Hematopoietic multipotent progenitor cell treated with erythropoietin and hydrocortisone succinate and interleukin-3 and kit ligand, for 6 days (in vitro differentiated cells): ENCODE data around the gene LGR6.

Source experiments
- DNase-seq: peaks from one replicate; pipeline ENCODE4 v3.0.0-alpha.2; 2015

LGR6 gene

DNA sequence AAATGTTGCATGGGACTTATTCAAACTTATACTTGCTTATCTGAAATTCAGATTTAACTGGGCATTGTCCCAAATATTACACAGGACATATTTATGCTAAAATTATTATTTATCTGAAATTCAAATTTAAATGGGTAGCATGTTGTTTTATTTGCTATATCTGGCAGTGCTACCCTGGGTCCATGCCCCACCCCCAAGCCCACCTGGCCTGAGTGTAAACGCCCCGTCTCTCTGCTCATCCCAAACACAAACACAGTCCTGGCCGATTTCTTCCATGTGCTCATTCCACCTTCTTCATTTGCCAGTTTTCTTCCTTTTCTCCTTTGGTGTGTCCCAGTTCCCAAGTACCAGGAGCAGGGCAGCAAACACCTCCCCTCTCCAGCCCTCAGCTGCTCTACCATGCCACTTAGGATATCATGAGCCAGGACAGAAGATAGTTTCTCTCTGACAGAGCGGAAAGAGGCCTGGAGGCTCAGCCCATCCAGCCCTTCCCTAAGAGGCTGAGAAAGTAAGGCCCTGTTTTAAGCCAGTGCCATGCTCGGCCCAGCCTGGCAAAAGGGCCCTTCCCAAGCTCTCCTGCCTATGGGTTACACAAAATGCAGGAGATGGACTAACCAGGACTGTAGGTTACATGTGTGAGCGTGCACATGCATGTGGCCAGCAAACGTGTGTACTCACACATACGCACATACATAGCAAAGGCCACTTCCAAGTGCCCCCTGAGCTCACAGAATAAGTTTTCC is 78.7 kb downstream of the LGR6 start:
- no peak for DNase-seq

GRCh38 chr1:202274611-202275010 is 81.0 kb downstream of the LGR6 start:
- peak; percentile 76 for DNase-seq

DNA sequence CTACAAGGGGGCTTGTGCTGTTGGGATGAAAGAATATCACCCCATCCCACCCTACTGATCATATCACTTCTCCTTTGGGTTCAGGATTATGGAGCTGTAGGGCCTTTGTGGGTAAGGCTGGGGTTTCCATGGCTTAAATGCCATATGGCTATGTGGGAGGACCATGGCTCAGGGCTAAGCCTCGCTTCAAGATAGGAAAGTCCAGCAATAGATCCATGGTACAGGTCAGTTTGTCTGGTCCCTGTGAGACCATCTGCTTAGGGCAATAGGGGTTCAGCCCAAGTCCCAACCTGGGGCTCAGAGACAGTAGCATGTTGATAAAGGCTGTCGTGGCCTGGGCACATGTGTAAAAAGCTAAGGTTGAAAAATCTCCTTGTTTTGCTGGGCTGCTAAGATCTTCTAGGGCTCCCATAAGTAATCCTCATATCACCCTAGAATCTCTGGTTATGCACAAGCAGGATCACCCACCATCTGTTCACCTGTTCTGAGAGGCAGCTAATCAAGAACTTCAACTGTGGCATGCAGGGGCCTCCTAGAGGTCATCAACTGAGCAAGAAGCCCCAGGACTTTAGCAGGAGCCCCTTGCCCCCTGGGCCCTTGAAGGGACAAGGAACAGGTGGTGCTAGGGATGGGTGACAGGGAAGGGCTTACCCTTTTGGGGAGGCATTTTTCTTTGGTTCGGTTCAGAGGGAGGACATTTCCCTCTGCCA is 81.6 kb downstream of the LGR6 start:
- no peak for DNase-seq

DNA sequence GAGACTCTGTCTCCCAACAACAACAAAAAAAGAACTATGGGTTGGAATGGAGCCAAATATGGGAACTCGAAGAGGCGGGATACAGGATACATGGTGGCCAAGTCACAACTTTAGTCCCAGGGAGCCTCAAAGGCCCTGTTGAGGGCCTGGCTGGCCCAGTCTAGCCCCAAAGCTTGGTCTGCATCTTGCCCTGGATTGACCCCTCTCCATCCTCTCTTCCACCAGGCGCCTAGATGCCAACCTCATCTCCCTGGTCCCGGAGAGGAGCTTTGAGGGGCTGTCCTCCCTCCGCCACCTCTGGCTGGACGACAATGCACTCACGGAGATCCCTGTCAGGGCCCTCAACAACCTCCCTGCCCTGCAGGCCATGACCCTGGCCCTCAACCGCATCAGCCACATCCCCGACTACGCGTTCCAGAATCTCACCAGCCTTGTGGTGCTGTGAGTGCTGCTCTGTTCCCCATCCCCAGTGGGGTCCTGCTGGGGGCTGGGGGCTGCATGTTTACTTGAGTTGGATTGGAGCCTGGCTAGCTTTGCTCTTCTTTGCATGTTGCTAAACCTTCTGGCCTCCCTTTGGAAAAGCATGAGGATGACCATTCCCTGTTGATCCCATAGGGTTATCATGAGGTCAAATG is 82.6 kb downstream of the LGR6 start:
- DNase-seq, result no peak

DNA sequence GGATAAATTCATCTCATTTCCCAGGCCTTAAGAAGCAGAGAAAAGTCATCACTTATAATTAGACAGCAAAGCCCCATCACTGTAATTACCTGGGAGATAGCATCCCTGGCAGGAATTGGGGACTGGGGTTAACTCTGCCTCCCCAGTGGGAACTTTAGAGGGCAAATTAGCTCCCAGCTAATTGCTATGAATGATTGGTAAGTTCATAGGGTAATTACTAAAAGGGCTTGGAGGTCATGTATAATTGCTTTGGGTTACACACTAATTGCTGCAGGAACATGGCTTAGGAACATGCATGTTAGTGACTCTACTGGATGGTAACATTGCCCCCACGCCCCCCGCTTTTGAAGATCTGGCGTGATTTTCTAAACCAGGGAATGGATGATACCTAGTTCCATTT is 83.3 kb downstream of the LGR6 start:
- DNase-seq, result no peak

DNA sequence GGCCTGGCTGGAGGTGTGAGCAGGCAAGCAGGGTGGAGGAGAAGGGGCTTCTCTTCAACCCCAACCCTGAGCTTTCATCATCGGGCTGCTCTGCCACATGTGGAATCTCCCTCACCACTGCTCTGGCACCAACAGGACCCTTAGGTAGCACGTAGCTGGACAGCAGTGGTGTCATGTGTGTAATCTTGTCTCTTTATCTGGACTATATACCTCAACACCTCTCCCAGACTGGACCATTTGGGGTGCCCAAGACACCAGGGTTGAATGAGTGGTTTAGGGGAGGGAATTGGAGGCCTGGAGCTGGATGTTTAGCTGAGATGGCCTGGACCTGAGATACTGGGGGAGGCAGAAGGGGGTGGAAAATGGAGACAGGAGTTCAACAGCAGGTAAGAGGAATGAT is 85.2 kb downstream of the LGR6 start:
- DNase-seq, result no peak

DNA sequence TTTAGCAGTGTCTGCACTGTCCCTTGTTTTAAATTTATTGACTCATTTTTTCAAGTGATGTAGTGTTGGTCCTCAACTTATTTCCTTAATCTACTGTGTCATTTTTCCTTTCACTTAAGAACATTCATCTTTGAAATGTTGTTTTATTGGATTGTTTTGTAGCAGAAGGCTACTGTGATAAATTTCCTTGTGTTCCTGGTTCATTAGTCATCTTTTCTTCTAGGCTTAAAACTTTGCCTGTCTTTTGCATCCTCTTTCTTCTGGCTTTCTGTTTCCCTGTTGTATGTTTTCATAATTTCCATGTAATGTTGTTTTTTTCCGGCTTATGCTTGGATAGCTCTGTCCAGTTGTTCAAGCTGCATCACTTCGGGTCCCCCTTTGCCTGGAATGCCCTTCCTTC is 86.2 kb downstream of the LGR6 start:
- no peak for DNase-seq

- DNase-seq, result no peak
Observed at GRCh38 chr1:202280595-202280994, 87.0 kb downstream of the LGR6 start.

- DNase-seq, result no peak
Observed at GRCh38 chr1:202281316-202282024, 87.9 kb downstream of the LGR6 start.

- no peak for DNase-seq
Observed at GRCh38 chr1:202282025-202282371, 88.4 kb downstream of the LGR6 start.

DNA sequence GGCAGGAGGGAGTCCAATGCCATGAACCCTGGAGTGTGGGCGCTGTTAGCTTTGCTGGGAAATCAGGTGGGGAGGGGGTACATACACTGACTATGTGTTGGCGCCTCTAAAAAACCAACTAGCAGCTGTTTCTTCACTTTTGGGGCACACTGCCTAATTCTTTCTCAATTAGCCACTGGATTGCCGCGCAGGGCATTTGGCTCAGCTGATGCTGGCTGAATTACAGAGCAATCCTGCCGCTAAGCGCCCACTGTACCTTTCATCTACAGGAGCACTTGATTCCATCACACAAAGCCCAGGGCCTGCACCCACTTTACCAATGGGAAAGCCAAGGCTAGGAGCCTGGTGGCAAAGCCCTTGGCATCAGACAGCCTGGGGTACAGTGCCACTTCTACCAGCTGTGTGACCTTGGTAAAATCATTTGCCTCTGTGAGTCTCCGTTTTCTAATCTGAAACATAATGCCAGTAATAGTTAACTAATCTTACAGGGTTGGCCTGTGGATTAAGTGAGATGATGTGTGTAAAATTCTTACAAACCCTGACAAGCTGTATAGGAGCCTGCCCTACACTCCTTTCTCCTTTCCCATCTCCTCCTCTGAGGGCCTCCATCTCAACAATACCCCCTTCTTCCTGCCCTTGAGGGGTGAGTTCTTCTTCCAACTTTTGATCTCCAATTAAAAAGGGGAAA is 89.1 kb downstream of the LGR6 start:
- no peak for DNase-seq

- no peak for DNase-seq
Observed at GRCh38 chr1:202283379-202283844, 89.8 kb downstream of the LGR6 start.

GRCh38 chr1:202283991-202284390 is 90.4 kb downstream of the LGR6 start:
- DNase-seq, result no peak

DNA sequence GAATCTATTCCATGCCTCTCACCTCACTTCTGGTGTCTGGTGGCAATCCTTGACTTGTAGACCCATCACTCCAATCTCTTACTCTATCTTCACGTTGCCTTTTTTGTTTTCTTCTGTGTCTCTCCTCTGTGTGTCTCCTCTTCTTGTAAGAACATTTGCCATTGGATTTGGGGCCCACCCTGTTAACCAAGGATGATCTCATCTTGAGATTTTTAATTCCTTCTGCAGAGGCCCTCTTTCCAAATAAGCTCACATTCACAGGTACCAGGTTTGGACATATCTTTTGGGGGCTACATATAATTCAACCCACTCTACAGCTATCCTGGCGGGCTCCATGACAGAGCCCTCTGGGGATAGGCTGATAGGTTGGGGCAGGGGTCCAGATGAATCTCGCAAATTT is 92.3 kb downstream of the LGR6 start:
- DNase-seq, result no peak

DNA sequence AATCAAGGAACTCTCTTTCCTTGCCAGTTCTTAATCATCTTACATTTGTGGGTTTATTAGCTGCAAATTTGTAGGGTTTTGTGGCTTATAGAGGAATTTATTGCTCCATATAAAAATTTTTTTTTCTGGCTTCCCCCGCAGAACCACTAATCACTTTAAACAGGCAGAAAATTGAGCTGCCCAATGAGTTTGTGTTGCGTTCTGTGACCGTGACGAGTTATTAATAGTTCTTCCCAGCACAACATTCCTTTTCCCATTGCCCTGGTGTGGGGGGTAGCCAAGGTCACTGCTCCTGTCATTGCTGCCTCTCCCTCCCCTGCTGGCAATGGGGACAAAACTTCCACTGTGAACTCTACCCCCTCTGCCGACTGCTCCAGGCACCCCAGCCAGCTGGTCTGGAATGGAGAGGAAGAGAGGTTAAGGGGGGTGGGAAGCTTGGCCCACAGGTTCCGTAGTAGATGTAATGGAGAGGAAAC is 93.1 kb downstream of the LGR6 start:
- DNase-seq, result no peak

DNA sequence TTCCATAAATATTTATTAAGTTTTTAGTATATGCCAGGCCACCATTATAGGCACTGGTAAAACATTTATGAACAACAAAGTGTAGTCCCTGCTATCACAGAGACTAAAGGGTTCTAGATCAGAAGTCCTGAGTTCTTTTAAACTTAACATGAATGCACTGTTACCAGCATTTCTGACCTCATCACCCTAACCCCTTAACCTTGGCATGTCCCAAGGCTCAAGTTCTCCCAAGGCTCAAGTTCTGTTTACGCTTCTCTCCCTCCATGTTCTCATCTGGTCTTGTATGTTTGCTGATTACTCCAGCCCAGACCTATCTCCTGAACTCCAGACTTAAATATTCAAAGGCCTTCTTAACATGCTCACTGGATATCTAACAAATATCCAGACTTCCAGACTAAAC is 93.6 kb downstream of the LGR6 start:
- no peak for DNase-seq

GRCh38 chr1:202288177-202288576 is 94.6 kb downstream of the LGR6 start:
- no peak for DNase-seq

DNA sequence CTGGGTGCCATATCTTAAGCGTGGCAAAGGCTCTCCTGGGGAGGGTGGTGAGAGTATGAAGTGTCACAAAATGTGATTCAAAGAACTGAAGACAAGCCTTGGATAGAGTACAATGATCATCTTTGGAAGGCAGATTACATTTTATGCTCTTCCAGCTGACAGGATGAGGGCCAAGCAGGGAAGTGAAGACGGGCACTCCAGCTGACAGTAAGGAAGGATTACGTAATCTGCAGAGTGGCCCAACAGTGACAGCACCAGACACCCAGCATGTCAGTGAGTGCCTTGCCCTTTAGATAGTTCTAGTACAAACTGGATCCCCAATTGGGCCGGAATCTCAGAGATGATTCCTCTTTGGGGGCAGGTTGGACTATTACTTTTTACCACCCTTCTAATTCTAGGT is 95.4 kb downstream of the LGR6 start:
- no peak for DNase-seq

GRCh38 chr1:202291001-202291400 is 97.4 kb downstream of the LGR6 start:
- no peak for DNase-seq

GRCh38 chr1:202291961-202292712 is 98.5 kb downstream of the LGR6 start:
- DNase-seq, result no peak

DNA sequence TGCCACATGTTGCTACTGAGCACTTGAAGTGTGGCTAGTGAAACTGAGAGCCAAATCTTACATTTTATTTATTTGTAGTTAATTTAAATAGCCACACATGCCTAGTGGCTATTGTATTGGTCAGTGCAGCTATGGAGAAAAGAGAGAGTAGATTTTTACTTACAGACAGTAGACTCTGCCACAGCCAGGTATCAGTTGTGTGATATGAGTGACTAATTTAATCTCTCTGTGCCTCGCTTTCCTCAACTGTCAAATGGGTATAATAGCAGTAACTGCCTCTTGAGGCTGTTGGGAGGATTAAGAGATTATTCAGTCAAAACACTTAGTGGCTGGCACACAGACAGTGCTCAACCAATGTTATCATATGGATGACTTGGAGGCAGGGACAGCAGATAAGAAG is 99.2 kb downstream of the LGR6 start:
- peak; percentile 13 for DNase-seq

GRCh38 chr1:202293569-202293968 is 100.0 kb downstream of the LGR6 start:
- DNase-seq, result no peak
